Right lobe of liver (tissue), 6 donors: ENCODE data around the gene FBXL13. TPM values are rescaled to one million over a fixed set of nuclear protein-coding genes. Genes with fewer than 3 reads are reported as not detected.
"Not testable (repeated sequence)": the region's sequence is repeated elsewhere in the genome, so short reads cannot be mapped to it uniquely, and the experiment has no call there.

Experiments used
- ATAC-seq, 4 donors: fragments of 200-7000 bp; cut with Tn5 transposase; one replicate each; pipeline ENCODE4 v1.9.1; 2020; ENCODE audit warnings: mild to moderate bottlenecking in 4 of 4, moderate library complexity in 4 of 4
- DNase-seq, 3 donors: peaks; one replicate each; pipeline ENCODE4 v3.0.0-alpha.2; 2020
- H3K27ac ChIP-seq, 3 donors: fragments of 200-600 bp; one replicate each; pipeline ENCODE4 v1.8.0; 2022
- H3K27me3 ChIP-seq, 2 donors: fragments of 200-600 bp; one replicate each; pipeline ENCODE4 v1.8.0; 2022
- H3K36me3 ChIP-seq, 4 donors: fragments of 200-600 bp; sonication (generic) in 1 of 4; one replicate each; pipeline versions ENCODE4 v1.5.1 to v1.8.0; 2017 to 2022; ENCODE audit warnings: control low read depth in 1 of 4
- H3K4me1 ChIP-seq, 4 donors: fragments of 200-600 bp; sonication (generic) in 1 of 4; one replicate each; pipeline versions ENCODE4 v1.5.1 to v1.8.0; 2017 to 2022; ENCODE audit warnings: control low read depth in 1 of 4
- H3K4me3 ChIP-seq, 3 donors: fragments of 200-600 bp; one replicate each; pipeline ENCODE4 v1.8.0; 2022
- H3K9me3 ChIP-seq, 4 donors: fragments of 200-600 bp; sonication (generic) in 1 of 4; one replicate each; pipeline versions ENCODE4 v1.5.1 to v1.8.0; 2017 to 2022; ENCODE audit warnings: control low read depth in 1 of 4
- POLR2A ChIP-seq: fragments of 450-650 bp; IDR thresholded peaks from one replicate; pipeline ENCODE4 v1.6.1; 2017; ENCODE audit warnings: antibody characterized with exemption, mild to moderate bottlenecking
- WGBS: methylation state at CpG from one replicate; pipeline ENCODE4 v1.1.6; 2018; ENCODE audit warnings: low coverage, low lambda C conversion rate; ENCODE audit not compliant: insufficient coverage; ENCODE audit errors: missing lambda C conversion rate; 5-methylcytosine and 5-hydroxymethylcytosine counted together
- intact Hi-C, 2 donors: fragments of 100-400 bp; cut with DNase I; formaldehyde crosslinking; loops; one replicate each; pipeline versions ENCODE4 v1.11.2 to v1.14.1; 2022
- total RNA-seq, 6 experiments: library from RNA; depleted of rRNA in 2 of 6; stranded (reverse); fragments of >200 nt in 2 of 6; fragmentation: NEBNext Ultra II Directional in 3 of 6; extraction: Animal tissue kit (Norgen Biotek cat#: 25700) in 3 of 6; gene quantifications; one replicate each; pipeline versions ENCODE4 v1.1.0 to v1.2.4, GENCODE V29; 2016 to 2023
- TF ChIP-seq, protein P1 (sequence below), 4 donors: fragments of 200-600 bp in 3 of 4; fragments of 450-650 bp in 1 of 4; IDR thresholded peaks; one replicate each; pipeline versions ENCODE4 v1.5.1 to v1.8.0; 2016 to 2022; ENCODE audit warnings: antibody characterized with exemption in 4 of 4, mild to moderate bottlenecking in 2 of 4
- donor health status: DM: no; HTN: yes; CAD: no.
- donor health status: DM: no; HTN: no; CAD: no.
- donor health status: DM: no; HTN: no; CAD: no.
- donor health status: DM: no; HTN: yes; CAD: no.
- donor health status: DM: no; HTN: yes; CAD: no.

FBXL13 gene
- total RNA-seq, 6 experiments from 2014 or later: 0.12 to 0.31 (median 0.20) TPM; not detected in 2

DNA sequence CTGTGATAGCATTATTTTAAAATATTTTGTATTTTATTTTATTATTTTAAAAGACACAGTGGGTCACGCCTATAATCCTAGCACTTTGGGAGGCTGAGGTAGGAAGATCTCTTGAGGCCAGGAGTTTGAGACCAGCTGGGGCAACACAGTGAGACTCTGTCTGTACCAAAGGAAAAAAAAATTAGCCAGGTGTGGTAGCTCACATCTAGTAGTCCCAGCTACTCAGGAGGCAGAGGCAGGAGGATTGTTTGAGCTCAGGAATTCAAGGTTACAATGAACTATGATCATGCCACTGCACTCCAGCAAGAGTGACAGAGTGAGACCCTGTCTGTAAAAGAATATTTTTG, 37.1 kb downstream of the FBXL13 start:
- Histone ChIP-seq H3K4me1 (no peaks in the 10 kb centered on the region), H3K36me3 (no peaks in the 10 kb centered on the region), H3K9me3 (no peaks in the 10 kb centered on the region), H3K27ac (no peak overlapping the region), H3K27me3 (no peaks in the 10 kb centered on the region), H3K4me3 (no peak overlapping the region)
- ATAC-seq (no peak), DNase-seq (no peak)
- 83% methylated on average over 1 of the region's 1 CpG for WGBS
- intact Hi-C loops: no loop called here
- TF ChIP-seq, protein P1, sequence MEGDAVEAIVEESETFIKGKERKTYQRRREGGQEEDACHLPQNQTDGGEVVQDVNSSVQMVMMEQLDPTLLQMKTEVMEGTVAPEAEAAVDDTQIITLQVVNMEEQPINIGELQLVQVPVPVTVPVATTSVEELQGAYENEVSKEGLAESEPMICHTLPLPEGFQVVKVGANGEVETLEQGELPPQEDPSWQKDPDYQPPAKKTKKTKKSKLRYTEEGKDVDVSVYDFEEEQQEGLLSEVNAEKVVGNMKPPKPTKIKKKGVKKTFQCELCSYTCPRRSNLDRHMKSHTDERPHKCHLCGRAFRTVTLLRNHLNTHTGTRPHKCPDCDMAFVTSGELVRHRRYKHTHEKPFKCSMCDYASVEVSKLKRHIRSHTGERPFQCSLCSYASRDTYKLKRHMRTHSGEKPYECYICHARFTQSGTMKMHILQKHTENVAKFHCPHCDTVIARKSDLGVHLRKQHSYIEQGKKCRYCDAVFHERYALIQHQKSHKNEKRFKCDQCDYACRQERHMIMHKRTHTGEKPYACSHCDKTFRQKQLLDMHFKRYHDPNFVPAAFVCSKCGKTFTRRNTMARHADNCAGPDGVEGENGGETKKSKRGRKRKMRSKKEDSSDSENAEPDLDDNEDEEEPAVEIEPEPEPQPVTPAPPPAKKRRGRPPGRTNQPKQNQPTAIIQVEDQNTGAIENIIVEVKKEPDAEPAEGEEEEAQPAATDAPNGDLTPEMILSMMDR (IDR thresholded peaks at IDR 0.05): no peak
- no peak for TF ChIP-seq POLR2A

DNA sequence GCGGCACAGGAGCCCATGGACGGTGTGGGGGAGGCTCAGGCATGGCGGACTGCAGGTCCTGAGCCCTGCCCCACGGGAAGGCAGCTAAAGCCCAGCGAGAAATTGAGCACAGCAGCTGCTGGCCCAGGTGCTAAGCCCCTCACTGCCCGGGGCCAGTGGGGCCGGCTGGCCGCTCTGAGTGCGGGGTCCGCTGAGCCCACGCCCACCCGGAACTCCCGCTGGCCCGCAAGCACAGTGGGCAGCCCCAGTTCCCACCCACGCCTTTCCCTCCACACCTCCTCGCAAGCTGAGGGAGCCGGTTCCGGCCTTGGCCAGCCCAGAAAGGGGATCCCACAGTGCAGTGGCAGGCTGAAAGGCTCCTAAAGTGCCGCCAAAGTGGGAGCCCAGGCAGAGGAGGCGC, 40.3 kb downstream of the FBXL13 start:
- intact Hi-C loops, H3K27ac ChIP-seq, H3K4me3 ChIP-seq, H3K4me1 ChIP-seq, H3K36me3 ChIP-seq, DNase-seq, ATAC-seq, H3K9me3 ChIP-seq, H3K27me3 ChIP-seq: not testable (repeated sequence)
- no CpG with 5 or more reads among the region's 20 CpGs for WGBS

DNA sequence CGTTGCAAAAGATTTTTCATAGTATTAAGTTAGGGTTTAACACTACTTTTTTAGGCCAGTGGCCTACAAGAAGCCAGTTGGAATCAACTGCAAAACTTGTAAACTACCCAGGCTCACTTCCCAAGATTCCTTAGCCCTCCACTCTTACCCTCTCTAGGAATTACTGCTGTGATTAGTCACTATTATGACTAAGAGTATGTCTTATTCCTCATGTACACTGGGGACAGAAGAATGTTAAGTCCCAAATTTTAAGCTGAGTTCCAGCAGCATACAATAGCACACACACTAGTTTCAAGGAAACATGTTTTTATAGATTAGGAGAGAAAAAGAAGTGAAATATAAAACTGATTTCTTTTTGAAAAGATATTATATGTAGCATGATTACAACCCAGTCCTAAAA, 42.8 kb downstream of the FBXL13 start:
- H3K36me3 ChIP-seq: no peaks in the 10 kb centered on the region
- TF ChIP-seq POLR2A: no peak
- TF ChIP-seq, protein P1 (IDR thresholded peaks at IDR 0.05): no peak
- no peaks in the 10 kb centered on the region for H3K9me3 ChIP-seq
- H3K4me3 ChIP-seq: no peak overlapping the region
- no peak overlapping the region for H3K27ac ChIP-seq
- H3K4me1 ChIP-seq: no peaks in the 10 kb centered on the region
- 47% methylated on average over 1 of the region's 1 CpG for WGBS
- ATAC-seq (no peak), DNase-seq (no peak)
- no peaks in the 10 kb centered on the region for H3K27me3 ChIP-seq
- intact Hi-C loops: no loop called here

DNA sequence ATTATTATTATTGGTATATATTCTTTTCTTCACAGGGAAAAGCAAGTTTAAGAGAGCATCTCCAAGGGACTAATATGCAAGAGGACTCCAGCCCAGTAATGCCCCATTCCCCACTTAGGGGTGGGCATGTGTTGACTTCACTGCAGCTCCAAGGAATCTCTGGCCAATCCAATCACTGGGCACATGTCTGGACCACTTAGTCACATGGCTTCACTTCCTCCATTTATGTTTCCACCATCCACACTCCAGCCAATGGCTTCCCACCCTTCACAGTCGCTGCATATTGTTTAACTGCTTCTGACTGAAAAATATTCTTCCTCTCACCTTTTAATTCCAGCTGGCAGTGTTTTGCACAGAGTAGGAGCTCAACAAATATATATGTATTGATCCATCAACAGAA, 43.6 kb downstream of the FBXL13 start:
- H3K27ac ChIP-seq: no peak overlapping the region
- no peaks in the 10 kb centered on the region for H3K9me3 ChIP-seq
- DNase-seq: no peak
- TF ChIP-seq, protein P1 (IDR thresholded peaks at IDR 0.05): no peak
- H3K36me3 ChIP-seq: no peaks in the 10 kb centered on the region
- no peak overlapping the region for H3K4me3 ChIP-seq
- 56% methylated on average over 1 of the region's 1 CpG for WGBS
- H3K27me3 ChIP-seq: no peaks in the 10 kb centered on the region
- H3K4me1 ChIP-seq: no peaks in the 10 kb centered on the region
- intact Hi-C loops: no loop called here
- ATAC-seq: no peak

DNA sequence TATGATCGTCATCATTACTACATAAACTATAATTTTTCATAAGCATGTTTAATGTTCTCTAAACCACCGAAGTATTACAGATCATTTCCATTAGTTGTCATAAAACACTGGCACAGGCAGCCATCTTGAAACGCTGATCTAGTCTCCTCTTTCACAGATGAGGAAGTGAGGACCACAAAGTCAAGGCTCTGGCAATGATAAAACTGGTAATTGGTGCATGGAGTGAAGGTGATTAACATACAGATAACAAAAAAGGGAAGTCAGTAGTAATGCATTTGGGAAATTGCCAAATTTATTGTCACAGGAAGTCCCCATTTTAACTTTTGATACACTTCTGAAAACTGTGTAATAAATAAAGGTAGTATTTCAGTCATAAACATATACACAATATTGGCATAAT, 49.3 kb downstream of the FBXL13 start:
- 53% methylated on average over 3 of the region's 3 CpGs for WGBS
- no peak overlapping the region for H3K4me3 ChIP-seq
- TF ChIP-seq, protein P1 (IDR thresholded peaks at IDR 0.05): no peak
- TF ChIP-seq POLR2A: no peak
- H3K36me3 ChIP-seq: no peaks in the 10 kb centered on the region
- intact Hi-C loops: no loop called here
- H3K27ac ChIP-seq: no peak overlapping the region
- no peak for ATAC-seq
- no peaks in the 10 kb centered on the region for H3K9me3 ChIP-seq
- H3K27me3 ChIP-seq: no peaks in the 10 kb centered on the region
- no peaks in the 10 kb centered on the region for H3K4me1 ChIP-seq
- no peak for DNase-seq

DNA sequence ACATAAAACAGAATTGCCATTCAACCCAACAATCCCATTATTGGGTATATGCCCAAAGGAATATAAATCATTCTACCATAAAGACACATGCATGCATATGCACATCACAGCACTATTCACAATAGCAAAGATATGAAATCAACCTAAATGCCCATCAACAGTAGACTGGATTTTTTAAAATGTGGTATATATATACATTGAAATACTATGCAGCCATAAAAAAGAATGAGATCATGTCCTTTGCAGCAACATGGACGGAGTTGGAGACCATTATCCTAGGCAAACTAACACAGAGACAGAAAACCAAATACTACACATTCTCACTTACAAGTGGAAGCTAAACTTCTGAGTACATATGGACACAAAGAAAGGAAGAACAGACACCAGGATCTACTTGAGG, 51.0 kb downstream of the FBXL13 start:
- H3K27ac ChIP-seq, H3K36me3 ChIP-seq, ATAC-seq, H3K4me1 ChIP-seq, intact Hi-C loops, H3K27me3 ChIP-seq, H3K4me3 ChIP-seq, DNase-seq, H3K9me3 ChIP-seq: not testable (repeated sequence)
- 58% methylated on average over 1 of the region's 1 CpG for WGBS

DNA sequence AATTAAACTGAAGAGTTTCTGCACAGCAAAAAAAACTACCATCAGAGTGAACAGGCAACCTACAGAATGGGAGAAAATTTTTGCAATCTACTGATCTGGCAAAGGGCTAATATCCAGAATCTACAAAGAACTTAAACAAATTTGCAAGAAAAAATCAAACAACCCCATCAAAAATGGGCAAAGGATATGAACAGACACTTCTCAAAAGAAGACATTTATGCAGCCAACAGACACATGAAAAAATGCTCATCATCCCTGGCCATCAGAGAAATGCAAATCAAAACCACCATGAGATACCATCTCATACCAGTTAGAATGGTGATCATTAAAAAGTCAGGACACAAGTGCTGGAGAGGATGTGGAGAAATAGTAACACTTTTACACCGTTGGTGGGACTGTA, 53.1 kb downstream of the FBXL13 start:
- H3K27ac ChIP-seq, H3K4me3 ChIP-seq, intact Hi-C loops, H3K9me3 ChIP-seq, DNase-seq, ATAC-seq, H3K36me3 ChIP-seq, H3K4me1 ChIP-seq, H3K27me3 ChIP-seq: not testable (repeated sequence)
- WGBS: 100% methylated on average over 1 of the region's 1 CpG

DNA sequence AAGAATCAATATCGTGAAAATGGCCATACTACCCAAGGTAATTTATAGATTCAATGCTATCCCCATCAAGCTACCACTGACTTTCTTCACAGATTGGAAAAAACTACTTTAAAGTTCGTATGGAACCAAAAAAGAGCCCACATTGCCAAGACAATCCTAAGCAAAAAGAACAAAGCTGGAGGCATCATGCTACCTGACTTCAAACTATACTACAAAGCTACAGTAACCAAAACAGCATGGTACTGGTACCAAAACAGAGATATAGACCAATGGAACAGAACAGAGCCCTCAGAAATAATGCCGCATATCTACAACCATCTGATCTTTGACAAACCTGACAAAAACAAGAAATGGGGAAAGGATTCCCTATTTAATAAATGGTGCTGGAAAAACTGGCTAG, 53.7 kb downstream of the FBXL13 start:
- DNase-seq, intact Hi-C loops, H3K27ac ChIP-seq, H3K9me3 ChIP-seq, H3K36me3 ChIP-seq, H3K27me3 ChIP-seq, ATAC-seq, H3K4me1 ChIP-seq, H3K4me3 ChIP-seq: not testable (repeated sequence)
- 49% methylated on average over 3 of the region's 3 CpGs for WGBS
